Skin epidermis (tissue), 12 donors: Measurements from ENCODE around the gene NDC1.

Source experiments
- H3K27ac ChIP-seq, 21 experiments: fragments of 200-600 bp; sonication (generic) in 11 of 21; one replicate each; pipeline ENCODE4 v1.5.0; 2020; ENCODE audit warnings: mild to moderate bottlenecking in 3 of 21, inconsistent platforms in 2 of 21, moderate library complexity in 2 of 21
- H3K4me3 ChIP-seq, 7 experiments: fragments of 200-600 bp; sonication (generic) in 2 of 7; one replicate each; pipeline ENCODE4 v1.5.0; 2020; ENCODE audit warnings: inconsistent platforms in 2 of 7, mild to moderate bottlenecking in 2 of 7, moderate library complexity in 1 of 7

The NDC1 gene

GRCh38 chr1:53735261-53735660 is 102.8 kb downstream of the NDC1 start:
- H3K4me3 ChIP-seq, result no peak overlapping the region
- H3K27ac ChIP-seq, result peak overlapping the region in 11 of 21 experiments; percentile 5 to 88 (median 39)

DNA sequence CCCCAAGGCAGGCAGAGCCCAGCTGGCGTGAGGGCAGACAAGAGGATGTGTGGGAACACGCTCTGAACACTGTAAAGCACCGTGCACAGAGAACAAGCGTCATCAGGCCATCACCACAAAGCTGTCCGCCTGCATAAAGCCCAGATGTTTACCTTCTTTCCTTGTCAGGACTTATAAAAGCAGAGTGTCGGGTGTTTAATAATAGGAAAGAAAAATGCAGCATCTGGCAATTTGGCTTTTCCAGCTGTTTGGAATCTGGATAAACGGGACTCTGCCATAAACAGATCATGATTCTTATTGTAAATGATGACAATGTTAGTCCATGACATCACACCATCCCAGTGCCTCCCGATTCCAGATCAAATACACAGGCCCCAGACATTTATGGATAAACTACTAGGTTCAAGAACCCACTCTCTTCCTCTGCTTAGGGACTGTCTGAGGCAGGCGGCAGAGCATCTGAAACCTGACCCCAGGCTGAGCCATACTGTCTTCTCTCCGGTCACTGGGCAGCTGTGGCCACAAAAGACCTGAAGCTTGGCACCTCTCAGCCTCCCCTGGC is 103.4 kb downstream of the NDC1 start:
- H3K4me3 ChIP-seq, result no peak overlapping the region
- H3K27ac ChIP-seq, result peak overlapping the region in 12 of 21 experiments; percentile 5 to 88 (median 48)

- Histone ChIP-seq H3K4me3 (no peak overlapping the region), H3K27ac (peak overlapping the region in 14 of 21 experiments; percentile 5 to 88 (median 44))
These were observed 104.0 kb downstream of the NDC1 start for GRCh38 chr1:53733975-53734649.

- Histone ChIP-seq H3K4me3 (no peak overlapping the region), H3K27ac (peak overlapping the region in 13 of 21 experiments; percentile 15 to 88 (median 48))
These were observed 104.6 kb downstream of the NDC1 start for GRCh38 chr1:53733447-53733931.

DNA sequence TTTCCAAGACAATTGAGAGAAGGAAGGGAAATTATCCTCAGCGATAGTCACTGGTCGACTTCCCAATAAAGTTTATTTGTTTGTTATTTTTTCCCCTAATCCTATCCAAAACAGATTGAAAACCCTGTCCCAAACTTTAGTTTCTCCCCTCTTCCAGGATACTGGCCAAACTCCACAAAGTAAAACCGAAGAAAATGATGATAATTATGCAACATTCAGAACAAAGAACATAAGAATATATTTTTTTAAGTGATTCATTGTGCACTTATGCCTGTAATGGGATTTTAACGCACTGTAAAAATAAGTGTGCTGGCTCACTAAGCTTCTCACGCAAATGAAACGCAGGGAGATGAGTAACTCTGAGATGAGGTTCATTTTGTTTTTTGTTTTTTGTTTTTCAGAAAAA is 105.2 kb downstream of the NDC1 start:
- H3K4me3 ChIP-seq, result no peak overlapping the region
- H3K27ac ChIP-seq, result peak overlapping the region in 8 of 21 experiments; percentile 0 to 88 (median 68)

DNA sequence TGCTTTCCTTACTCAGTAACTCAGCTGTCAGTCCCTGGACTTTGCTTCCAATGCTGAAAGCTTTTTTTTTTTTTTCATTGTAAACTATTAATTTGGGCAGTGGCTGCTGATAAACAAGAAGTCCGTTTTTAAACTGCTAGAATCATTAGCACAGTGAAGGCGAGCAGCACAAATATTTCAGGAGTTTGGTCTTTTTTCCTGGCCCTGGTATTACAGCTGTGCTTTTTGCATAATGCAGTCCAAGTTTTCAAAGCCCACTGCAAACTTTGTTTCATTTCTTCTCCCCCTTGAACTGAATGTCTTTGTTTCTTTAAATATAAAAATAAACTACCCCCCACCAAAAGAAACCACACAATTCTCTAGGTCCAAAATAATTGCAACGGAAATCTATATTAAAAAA is 105.7 kb downstream of the NDC1 start:
- H3K27ac ChIP-seq, result peak overlapping the region in 9 of 21 experiments; percentile 0 to 69 (median 52)
- no peak overlapping the region for H3K4me3 ChIP-seq

GRCh38 chr1:53731779-53732305 is 106.3 kb downstream of the NDC1 start:
- Histone ChIP-seq H3K27ac (peak overlapping the region in 9 of 21 experiments; percentile 0 to 69 (median 52)), H3K4me3 (no peak overlapping the region)

GRCh38 chr1:53731043-53731600 is 107.0 kb downstream of the NDC1 start:
- Histone ChIP-seq H3K27ac (peak overlapping the region in 4 of 21 experiments; percentile 3 to 69 (median 64)), H3K4me3 (no peak overlapping the region)

DNA sequence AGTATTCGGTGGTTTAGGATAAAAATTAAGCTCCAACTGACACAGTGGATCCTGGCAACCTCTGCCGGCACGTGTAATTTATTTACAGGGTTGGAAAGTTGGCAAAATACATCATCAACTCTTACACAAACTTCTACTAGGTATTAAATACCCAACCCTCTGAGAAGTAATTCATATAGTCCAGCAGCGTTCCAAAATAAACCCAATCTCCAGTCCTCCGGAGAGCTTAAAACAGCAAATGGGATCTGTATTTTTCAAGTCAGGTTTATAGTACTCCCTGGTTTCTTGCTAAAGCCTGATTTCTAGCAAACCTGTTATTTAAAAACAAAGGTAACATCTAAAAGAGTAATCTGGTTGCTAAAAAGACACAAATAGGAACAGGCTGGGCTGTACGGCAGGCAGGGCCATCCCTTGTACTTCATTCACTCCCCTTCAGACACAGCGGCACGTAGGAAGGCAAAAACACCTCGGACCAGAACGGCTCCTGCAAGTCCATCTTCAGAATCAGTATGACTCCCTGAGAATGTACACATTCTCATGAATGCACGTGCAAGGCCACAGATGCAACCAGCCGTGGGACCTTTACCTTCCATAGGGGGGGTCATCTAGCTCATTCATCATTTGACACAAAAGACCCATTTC is 107.8 kb downstream of the NDC1 start:
- no peak overlapping the region for H3K4me3 ChIP-seq

DNA sequence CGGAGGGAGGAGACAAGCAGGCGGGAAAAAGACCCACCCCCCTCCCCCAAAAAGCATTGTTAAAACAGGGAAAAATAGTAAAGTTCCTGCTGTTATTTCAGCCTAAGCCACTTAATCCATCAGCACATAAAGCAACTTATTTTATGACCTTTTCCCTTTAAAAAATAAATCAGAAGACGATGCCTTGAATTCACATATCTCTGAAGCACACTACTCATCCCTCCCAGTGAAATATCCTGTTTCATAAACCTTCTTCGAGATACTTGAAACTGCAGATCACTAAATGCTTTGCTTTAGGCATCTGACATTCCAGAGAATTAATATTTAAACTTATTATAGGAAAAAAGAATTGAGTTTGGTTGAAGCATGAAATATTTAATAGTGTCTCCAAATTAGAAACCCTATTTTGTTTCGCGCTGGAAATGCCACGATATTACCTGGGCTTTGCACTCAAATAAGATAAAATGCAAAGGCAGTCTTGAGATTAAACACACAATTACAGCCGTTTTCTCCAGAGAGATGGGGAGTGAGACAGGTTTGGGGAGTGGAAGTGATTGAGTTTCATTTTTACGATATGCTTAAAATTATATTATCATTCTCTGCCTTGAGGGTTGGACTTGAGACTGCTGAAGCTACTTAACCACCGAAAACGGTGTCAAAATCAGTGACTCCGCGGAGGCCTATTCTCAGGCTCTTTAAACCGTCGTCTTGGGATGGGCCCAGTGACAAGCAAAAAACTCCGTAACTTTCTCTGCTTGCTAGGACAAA is 108.5 kb downstream of the NDC1 start:
- Histone ChIP-seq H3K27ac (peak overlapping the region in 3 of 21 experiments; percentile 0 to 31 (median 29)), H3K4me3 (no peak overlapping the region)

More for the DNA sequence above, 107.8 kb downstream of the NDC1 start:
- H3K27ac ChIP-seq, result peak overlapping the region in 3 of 21 experiments; percentile 0 to 31 (median 29)

DNA sequence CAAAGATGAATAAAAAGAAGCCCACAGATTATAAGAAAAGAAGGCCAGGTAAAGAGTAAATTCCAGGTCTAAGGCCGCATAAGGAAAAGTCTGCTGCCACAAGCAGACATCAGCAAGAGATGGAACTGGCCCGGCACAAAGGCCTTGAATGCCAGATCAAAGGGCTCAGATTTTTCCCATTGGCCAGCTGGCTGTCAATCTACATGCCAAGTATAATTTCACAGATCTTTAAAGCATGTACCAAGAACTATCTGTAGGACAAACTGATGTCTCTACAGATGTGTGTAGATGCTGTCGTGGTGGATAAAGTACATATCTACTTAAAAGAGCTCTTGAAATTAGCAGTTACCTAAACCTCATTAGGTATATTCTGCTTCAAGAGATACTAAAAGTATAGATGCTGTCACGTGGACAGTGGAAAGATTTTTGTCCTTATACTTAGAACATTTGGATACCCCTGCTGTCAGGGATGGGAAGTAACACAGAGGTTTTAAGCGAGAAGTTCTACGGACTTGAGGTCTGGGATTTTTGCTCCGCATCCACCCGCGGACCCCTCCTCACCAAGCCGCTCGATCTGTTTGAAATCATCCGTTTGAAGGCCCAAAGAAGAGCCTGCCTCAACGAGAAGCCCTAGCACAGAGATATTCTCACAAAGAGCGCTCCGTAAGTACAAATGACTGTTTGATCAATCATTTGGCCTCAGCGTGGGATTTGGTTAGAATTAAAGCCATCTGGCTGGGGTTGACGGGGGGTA is 109.2 kb downstream of the NDC1 start:
- H3K4me3 ChIP-seq, result no peak overlapping the region
- H3K27ac ChIP-seq, result peak overlapping the region in 2 of 21 experiments; percentile 6 to 45

GRCh38 chr1:53728196-53728595 is 109.9 kb downstream of the NDC1 start:
- no peak overlapping the region for H3K4me3 ChIP-seq
- H3K27ac ChIP-seq, result no peak overlapping the region

- H3K27ac ChIP-seq, result no peak overlapping the region
- H3K4me3 ChIP-seq, result no peak overlapping the region
These were observed 110.5 kb downstream of the NDC1 start for GRCh38 chr1:53727461-53728092.

DNA sequence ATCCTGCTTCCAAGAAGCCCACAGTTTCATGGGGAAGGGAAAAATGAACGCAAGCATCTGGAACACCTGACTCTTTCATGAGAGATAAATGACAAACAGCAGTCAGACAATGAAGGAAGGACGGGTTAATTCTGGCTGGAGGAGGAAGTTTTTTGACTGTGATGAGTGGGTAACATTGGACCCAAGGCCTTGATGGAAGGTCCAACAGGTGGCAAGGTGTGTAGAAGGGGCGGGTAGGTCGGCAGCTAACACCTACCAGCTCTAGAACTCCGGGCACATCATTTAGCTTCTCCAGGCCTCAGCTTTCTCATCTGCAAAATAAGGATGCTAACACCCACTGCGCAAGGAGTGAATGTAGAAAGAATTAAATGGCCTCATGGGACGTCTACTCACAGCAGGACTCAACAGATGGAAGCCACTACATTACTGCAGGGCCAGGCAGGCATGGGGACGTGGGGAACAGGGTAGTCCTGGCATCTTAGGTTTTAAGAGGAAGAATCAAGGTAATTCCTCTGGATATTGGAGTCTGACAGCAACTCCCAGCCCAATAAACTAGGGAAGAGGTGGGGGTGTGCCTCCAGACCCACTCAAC is 112.0 kb downstream of the NDC1 start:
- Histone ChIP-seq H3K4me3 (no peak overlapping the region), H3K27ac (no peak overlapping the region)

GRCh38 chr1:53725238-53725689 is 112.8 kb downstream of the NDC1 start:
- Histone ChIP-seq H3K4me3 (no peak overlapping the region), H3K27ac (no peak overlapping the region)

GRCh38 chr1:53722025-53722424 is 116.1 kb downstream of the NDC1 start:
- Histone ChIP-seq H3K4me3 (no peak overlapping the region), H3K27ac (no peak overlapping the region)

DNA sequence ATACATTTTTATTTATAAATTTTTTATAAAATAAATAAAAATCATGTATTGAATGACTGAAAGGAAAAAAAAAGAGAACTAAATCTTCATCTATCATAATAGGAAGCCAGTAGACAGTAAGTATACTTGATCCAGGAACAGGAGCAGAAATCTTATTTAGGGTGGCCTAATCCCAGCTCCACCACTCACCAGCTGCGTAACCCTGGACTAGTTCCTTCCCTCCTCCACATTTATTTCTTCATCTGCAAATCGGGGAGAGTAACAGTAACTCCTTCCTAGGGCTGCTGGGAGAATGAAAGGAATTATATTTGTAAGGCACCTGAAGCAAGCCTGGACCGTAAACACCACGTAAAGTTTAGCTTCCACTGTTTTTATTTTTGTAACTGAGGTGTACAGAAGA is 117.0 kb downstream of the NDC1 start:
- H3K27ac ChIP-seq, result no peak overlapping the region
- no peak overlapping the region for H3K4me3 ChIP-seq

DNA sequence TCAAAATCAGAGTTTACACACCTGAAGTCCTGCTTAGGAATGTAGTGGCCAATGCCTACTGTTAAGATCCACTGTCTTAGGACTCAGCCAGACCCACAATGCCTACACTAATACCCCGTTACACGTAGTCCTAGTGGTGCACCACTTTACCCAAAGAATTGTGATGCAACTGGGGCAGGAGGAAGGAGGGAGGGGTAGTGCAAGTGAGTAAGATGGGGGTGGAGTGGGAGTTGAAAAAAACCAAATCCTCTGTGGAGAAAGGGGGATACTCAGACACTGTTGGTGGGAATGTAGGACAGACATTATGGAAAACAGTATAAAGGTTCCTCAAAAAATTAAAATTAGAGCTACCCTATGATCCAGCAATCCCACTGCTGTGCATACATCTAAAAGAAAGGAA is 118.6 kb downstream of the NDC1 start:
- H3K27ac ChIP-seq, result no peak overlapping the region
- H3K4me3 ChIP-seq, result no peak overlapping the region
